Astrocyte (in vitro differentiated cells and primary cell): Measurements from ENCODE around the gene STOML1.

Experiments
- EZH2 ChIP-seq: IDR thresholded peaks from 2 replicates; pipeline ENCODE4 v1.6.1; 2012; ENCODE audit warnings: mild to moderate bottlenecking, low read length, inconsistent platforms; ENCODE audit not compliant: insufficient read depth
- TF ChIP-seq, protein P1 (sequence below): IDR thresholded peaks from 2 replicates; pipeline ENCODE4 v1.5.1; 2011; ENCODE audit warnings: low read depth, mild to moderate bottlenecking, inconsistent platforms, low read length, moderate library complexity; ENCODE audit not compliant: insufficient read depth

DNA sequence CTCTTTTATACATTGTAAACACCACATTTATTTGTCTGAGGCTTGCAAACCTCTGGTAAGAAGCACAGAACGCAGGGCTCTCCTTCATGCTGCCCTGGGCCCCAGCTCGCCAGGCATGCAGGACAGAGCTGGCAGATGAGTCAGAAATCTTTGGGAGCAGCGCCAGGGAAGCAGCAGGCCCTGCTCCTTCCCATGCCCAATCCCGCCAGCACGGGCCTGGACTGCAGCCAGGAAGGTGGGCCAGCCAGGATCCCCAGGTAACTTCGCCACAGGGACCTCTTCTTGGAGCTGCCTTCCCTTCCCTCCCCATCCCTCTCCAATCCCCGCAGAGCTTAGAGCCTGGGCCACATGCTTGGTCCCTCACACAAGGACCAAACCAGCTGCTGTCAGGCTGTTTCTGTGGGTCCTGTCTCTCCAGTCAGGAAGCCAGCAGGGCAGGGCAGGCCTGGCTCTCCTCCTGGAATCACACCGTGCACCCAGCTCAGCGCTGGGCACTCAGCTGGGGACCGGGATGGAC, 8.8 kb downstream of the STOML1 start:
- no peak for TF ChIP-seq EZH2
- TF ChIP-seq, protein P1, sequence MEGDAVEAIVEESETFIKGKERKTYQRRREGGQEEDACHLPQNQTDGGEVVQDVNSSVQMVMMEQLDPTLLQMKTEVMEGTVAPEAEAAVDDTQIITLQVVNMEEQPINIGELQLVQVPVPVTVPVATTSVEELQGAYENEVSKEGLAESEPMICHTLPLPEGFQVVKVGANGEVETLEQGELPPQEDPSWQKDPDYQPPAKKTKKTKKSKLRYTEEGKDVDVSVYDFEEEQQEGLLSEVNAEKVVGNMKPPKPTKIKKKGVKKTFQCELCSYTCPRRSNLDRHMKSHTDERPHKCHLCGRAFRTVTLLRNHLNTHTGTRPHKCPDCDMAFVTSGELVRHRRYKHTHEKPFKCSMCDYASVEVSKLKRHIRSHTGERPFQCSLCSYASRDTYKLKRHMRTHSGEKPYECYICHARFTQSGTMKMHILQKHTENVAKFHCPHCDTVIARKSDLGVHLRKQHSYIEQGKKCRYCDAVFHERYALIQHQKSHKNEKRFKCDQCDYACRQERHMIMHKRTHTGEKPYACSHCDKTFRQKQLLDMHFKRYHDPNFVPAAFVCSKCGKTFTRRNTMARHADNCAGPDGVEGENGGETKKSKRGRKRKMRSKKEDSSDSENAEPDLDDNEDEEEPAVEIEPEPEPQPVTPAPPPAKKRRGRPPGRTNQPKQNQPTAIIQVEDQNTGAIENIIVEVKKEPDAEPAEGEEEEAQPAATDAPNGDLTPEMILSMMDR: no peak
